Smooth muscle cell (in vitro differentiated cells): ENCODE data around the gene TBX15. TPM values are rescaled to one million over a fixed set of nuclear protein-coding genes. Genes with fewer than 3 reads are reported as not detected.
A peak's percentile ranks its signal among the peaks of the same experiment; 100 is the strongest.

ENCODE experiments used
- DNase-seq: peaks from one replicate; lab custom pipeline; 2025; ENCODE audit not compliant: unreplicated experiment; lab: John Stamatoyannopoulos, UW
- H2AFZ ChIP-seq: fragments of 200-600 bp; sonication (generic); 2 replicates; pipeline ENCODE4 v1.6.0; 2016; ENCODE audit warnings: antibody characterized with exemption, low read depth, mild to moderate bottlenecking
- H3F3A ChIP-seq: fragments of 200-600 bp; sonication (generic); 2 replicates; pipeline ENCODE4 v1.6.0; 2017; ENCODE audit warnings: antibody characterized with exemption, low read depth
- H3K27ac ChIP-seq: fragments of 200-600 bp; sonication (generic); 2 replicates; pipeline ENCODE4 v1.5.1; 2016; ENCODE audit warnings: low read depth, mild to moderate bottlenecking
- H3K27me3 ChIP-seq: fragments of 200-600 bp; sonication (generic); 2 replicates; pipeline ENCODE4 v1.6.1; 2016; ENCODE audit warnings: low read depth, mild to moderate bottlenecking
- H3K36me3 ChIP-seq: fragments of 200-600 bp; sonication (generic); 2 replicates; pipeline ENCODE4 v1.5.1; 2016; ENCODE audit warnings: low read depth
- H3K4me1 ChIP-seq: fragments of 200-600 bp; sonication (generic); 2 replicates; pipeline ENCODE4 v1.5.1; 2016; ENCODE audit warnings: low read depth
- H3K4me2 ChIP-seq: fragments of 200-600 bp; sonication (generic); 2 replicates; pipeline ENCODE4 v1.6.0; 2016; ENCODE audit warnings: mild to moderate bottlenecking
- H3K4me3 ChIP-seq: fragments of 200-600 bp; sonication (generic); 2 replicates; pipeline ENCODE4 v1.5.1; 2016; ENCODE audit warnings: mild to moderate bottlenecking
- H3K79me2 ChIP-seq: fragments of 200-600 bp; sonication (generic); 2 replicates; pipeline ENCODE4 v1.6.0; 2016; ENCODE audit warnings: low read depth, mild to moderate bottlenecking
- H3K9ac ChIP-seq: fragments of 200-600 bp; sonication (generic); 2 replicates; pipeline ENCODE4 v1.6.0; 2016; ENCODE audit warnings: low read depth
- H3K9me3 ChIP-seq: fragments of 200-600 bp; sonication (generic); replicated peaks from 2 replicates; pipeline ENCODE4 v1.5.1; 2016; ENCODE audit warnings: low read depth
- H4K20me1 ChIP-seq: fragments of 200-600 bp; sonication (generic); 2 replicates; pipeline ENCODE4 v1.6.0; 2016; ENCODE audit warnings: low read depth
- CTCF ChIP-seq: fragments of 200-600 bp; sonication (generic); IDR thresholded peaks from 2 replicates; pipeline ENCODE4 v1.5.1; 2017; ENCODE audit warnings: borderline replicate concordance, mild to moderate bottlenecking, antibody characterized with exemption; ENCODE audit not compliant: insufficient read depth, poor library complexity, severe bottlenecking
- WGBS: methylation state at CpG from one replicate; pipeline ENCODE4 v1.1.7; 2016; ENCODE audit warnings: low lambda C conversion rate; 5-methylcytosine and 5-hydroxymethylcytosine counted together
- polyA plus RNA-seq: library from polyadenylated mRNA; unstranded; fragments of >200 nt; fragmentation: Nextera tagmentation; extraction: Ambion mirVana; gene quantifications from 2 replicates; pipeline ENCODE4 v1.2.1, GENCODE V29; 2016
- total RNA-seq: library from RNA; depleted of rRNA; stranded (reverse); fragments of >200 nt; gene quantifications from 2 replicates; pipeline ENCODE4 v1.2.3, GENCODE V29; 2014

Gene TBX15
- total and polyA plus RNA-seq, 2 experiments from 2014 or later, result 2.7 to 3.5 TPM

- Histone ChIP-seq H3K27ac (no peak overlapping the region), H3K4me1 (no peaks in the 10 kb centered on the region), H3K4me3 (no peak overlapping the region), H3K9ac (no peak overlapping the region), H2AFZ (no peak overlapping the region), H4K20me1 (no peaks in the 10 kb centered on the region), H3K79me2 (no peaks in the 10 kb centered on the region), H3K4me2 (no peak overlapping the region), H3K27me3 (peaks cover 25% of the 10 kb centered on the region), H3K36me3 (no peaks in the 10 kb centered on the region), H3K9me3 (no peaks in the 10 kb centered on the region), H3F3A (no peaks in the 10 kb centered on the region)
- no peak for DNase-seq
- TF ChIP-seq CTCF, result no peak
- 97% methylated on average over 2 of the region's 2 CpGs for WGBS
Measured at GRCh38 chr1:119011116-119011515, 23.0 kb upstream of the TBX15 start.

- no peak for DNase-seq
- 33% methylated on average over 1 of the region's 1 CpG for WGBS
- no peak overlapping the region for H3K9ac ChIP-seq
- no peak for TF ChIP-seq CTCF
- no peak overlapping the region for H3K4me3 ChIP-seq
- H2AFZ ChIP-seq, result no peak overlapping the region
- no peak overlapping the region for H3K4me2 ChIP-seq
- H3K36me3 ChIP-seq, result no peaks in the 10 kb centered on the region
- H3K27me3 ChIP-seq, result peaks cover 34% of the 10 kb centered on the region
- H3K4me1 ChIP-seq, result no peaks in the 10 kb centered on the region
- H3K9me3 ChIP-seq, result no peaks in the 10 kb centered on the region
- H3K79me2 ChIP-seq, result no peaks in the 10 kb centered on the region
- no peaks in the 10 kb centered on the region for H4K20me1 ChIP-seq
- no peaks in the 10 kb centered on the region for H3F3A ChIP-seq
- H3K27ac ChIP-seq, result no peak overlapping the region
Measured at GRCh38 chr1:119010201-119010600, 22.1 kb upstream of the TBX15 start.

GRCh38 chr1:119009312-119009655 is 21.1 kb upstream of the TBX15 start:
- WGBS, result 25% methylated on average over 2 of the region's 2 CpGs
- Histone ChIP-seq H3K4me1 (no peaks in the 10 kb centered on the region), H4K20me1 (no peaks in the 10 kb centered on the region), H3K79me2 (no peaks in the 10 kb centered on the region), H3K4me2 (peak overlapping the region; percentile 70), H2AFZ (peak overlapping the region; percentile 40), H3K27ac (peak overlapping the region; percentile 22), H3F3A (no peaks in the 10 kb centered on the region), H3K9ac (no peak overlapping the region), H3K36me3 (no peaks in the 10 kb centered on the region), H3K27me3 (peaks cover 44% of the 10 kb centered on the region), H3K4me3 (peak overlapping the region; percentile 4), H3K9me3 (no peaks in the 10 kb centered on the region)
- no peak for DNase-seq
- no peak for TF ChIP-seq CTCF

GRCh38 chr1:119008483-119009311 is 20.6 kb upstream of the TBX15 start:
- Histone ChIP-seq H3K79me2 (no peaks in the 10 kb centered on the region), H3K27ac (peak overlapping the region; percentile 22), H3K4me1 (no peaks in the 10 kb centered on the region), H3K27me3 (peaks cover 49% of the 10 kb centered on the region), H4K20me1 (no peaks in the 10 kb centered on the region), H3K4me2 (peak overlapping the region; percentile 70), H3K36me3 (no peaks in the 10 kb centered on the region), H3F3A (no peaks in the 10 kb centered on the region), H3K9ac (peak overlapping the region; percentile 3), H3K9me3 (no peaks in the 10 kb centered on the region), H2AFZ (peak overlapping the region; percentile 40), H3K4me3 (peak overlapping the region; percentile 43)
- WGBS, result 33% methylated on average over 22 of the region's 22 CpGs
- DNase-seq, result no peak
- peak; percentile 60 for TF ChIP-seq CTCF
